Tibial artery (tissue), 4 donors: ENCODE results near the gene EDC4.

ENCODE experiments used
- DNase-seq, 2 donors: peaks; one replicate each; pipeline ENCODE4 v3.0.0-alpha.2; 2019
- H3K27ac ChIP-seq, 2 donors: fragments of 200-600 bp; sonication (generic) in 1 of 2; 1 replicate in 1 of 2; 2 replicates in 1 of 2; pipeline ENCODE4 v1.5.1; 2018 to 2019; ENCODE audit warnings: mild to moderate bottlenecking in 1 of 2
- H3K27me3 ChIP-seq, 2 donors: fragments of 200-600 bp; sonication (generic) in 1 of 2; one replicate each; pipeline versions ENCODE4 v1.5.1 to v1.6.0; 2016 to 2019
- H3K36me3 ChIP-seq, 3 donors: fragments of 200-600 bp; sonication (generic) in 2 of 3; one replicate each; pipeline ENCODE4 v1.5.1; 2016 to 2019; ENCODE audit warnings: mild to moderate bottlenecking in 2 of 3
- H3K4me1 ChIP-seq, 4 donors: fragments of 200-600 bp; sonication (generic) in 2 of 4; 1 replicate in 3 of 4; 2 replicates in 1 of 4; pipeline ENCODE4 v1.5.1; 2016 to 2019
- H3K4me3 ChIP-seq, 2 donors: fragments of 200-600 bp; sonication (generic) in 1 of 2; 1 replicate in 1 of 2; 2 replicates in 1 of 2; pipeline ENCODE4 v1.5.1; 2018 to 2019; ENCODE audit warnings: mild to moderate bottlenecking in 2 of 2
- H3K9me3 ChIP-seq, 3 donors: fragments of 200-600 bp; sonication (generic) in 1 of 3; one replicate each; pipeline ENCODE4 v1.5.1; 2016 to 2019
- CTCF ChIP-seq, 2 experiments: fragments of 200-600 bp in 1 of 2; fragments of 450-650 bp in 1 of 2; IDR thresholded peaks; one replicate each; pipeline ENCODE4 v1.5.1; 2017 to 2019; ENCODE audit warnings: antibody characterized with exemption in 2 of 2, mild to moderate bottlenecking in 1 of 2, moderate library complexity in 1 of 2
- intact Hi-C: fragments of 100-400 bp; cut with DNase I; formaldehyde crosslinking; loops from one replicate; pipeline ENCODE4 v1.15.0; 2023; ENCODE audit warnings: low total_unique reads

The EDC4 gene

GRCh38 chr16:67885545-67885944, 12.7 kb downstream of the EDC4 start:
- Histone ChIP-seq H3K36me3 (peaks cover 30 to 54% (median 36%) of the 10 kb centered on the region in 3 donors), H3K4me3 (no peak overlapping the region), H3K4me1 (peaks cover 0 to 23% (median 11%) of the 10 kb centered on the region in 4 donors), H3K27ac (peak overlapping the region; percentile 66), H3K9me3 (no peaks in the 10 kb centered on the region), H3K27me3 (no peaks in the 10 kb centered on the region)
- no peak for DNase-seq
- TF ChIP-seq CTCF (IDR thresholded peaks at IDR 0.05) = no peak
- intact Hi-C loops = loop anchor here (10.0 kb wide), 1 partner anchor 51 kb away; no protein-coding TSS in a partner anchor

- Histone ChIP-seq H3K4me3 (no peak overlapping the region), H3K9me3 (no peaks in the 10 kb centered on the region), H3K27me3 (no peaks in the 10 kb centered on the region), H3K36me3 (peaks cover 25 to 50% (median 32%) of the 10 kb centered on the region in 3 donors), H3K4me1 (peaks cover 0 to 23% (median 11%) of the 10 kb centered on the region in 4 donors), H3K27ac (peak overlapping the region in 1 of 2 donors; percentile 66)
- DNase-seq = no peak
- intact Hi-C loops = loop anchor here (10.0 kb wide), 1 partner anchor 51 kb away; no protein-coding TSS in a partner anchor
- no peak for TF ChIP-seq CTCF (IDR thresholded peaks at IDR 0.05)
Observed at GRCh38 chr16:67885976-67886375, 13.1 kb downstream of the EDC4 start.

- intact Hi-C loops = loop anchor here (10.0 kb wide), 1 partner anchor 52 kb away; no protein-coding TSS in a partner anchor
- Histone ChIP-seq H3K27ac (peak overlapping the region in 1 of 2 donors; percentile 66), H3K36me3 (peaks cover 21 to 46% (median 28%) of the 10 kb centered on the region in 3 donors), H3K27me3 (no peaks in the 10 kb centered on the region), H3K9me3 (no peaks in the 10 kb centered on the region), H3K4me1 (peaks cover 0 to 23% (median 11%) of the 10 kb centered on the region in 4 donors), H3K4me3 (no peak overlapping the region)
- TF ChIP-seq CTCF (IDR thresholded peaks at IDR 0.05) = no peak
- no peak for DNase-seq
Observed at GRCh38 chr16:67886387-67886786, 13.5 kb downstream of the EDC4 start.

- intact Hi-C loops = loop anchor here (10.0 kb wide), 1 partner anchor 54 kb away; no protein-coding TSS in a partner anchor
- no peaks in the 10 kb centered on the region for H3K9me3 ChIP-seq
- no peak overlapping the region for H3K27ac ChIP-seq
- no peaks in the 10 kb centered on the region for H3K27me3 ChIP-seq
- H3K4me1 ChIP-seq = peaks cover 0 to 21% (median 14%) of the 10 kb centered on the region in 4 donors
- no peak for DNase-seq
- no peak overlapping the region for H3K4me3 ChIP-seq
- TF ChIP-seq CTCF (IDR thresholded peaks at IDR 0.05) = no peak
- H3K36me3 ChIP-seq = peaks cover 3 to 26% (median 9%) of the 10 kb centered on the region in 3 donors
Observed at GRCh38 chr16:67888331-67888730, 15.5 kb downstream of the EDC4 start.

GRCh38 chr16:67892375-67892774, 19.5 kb downstream of the EDC4 start:
- no peaks in the 10 kb centered on the region for H3K9me3 ChIP-seq
- no peaks in the 10 kb centered on the region for H3K27me3 ChIP-seq
- intact Hi-C loops = no loop called here
- H3K36me3 ChIP-seq = no peaks in the 10 kb centered on the region
- H3K27ac ChIP-seq = peak overlapping the region; percentile 94 to 99
- DNase-seq = no peak
- no peak for TF ChIP-seq CTCF (IDR thresholded peaks at IDR 0.05)
- peaks cover 0 to 42% (median 28%) of the 10 kb centered on the region in 4 donors for H3K4me1 ChIP-seq
- peak overlapping the region; percentile 82 to 98 for H3K4me3 ChIP-seq
